HEK293 (cell line): ENCODE measurements around the gene GALNTL6.

Source experiments
- CTCF ChIA-PET: fragments of 350-600 bp; formaldehyde crosslinking; extraction: SDS; loops from one replicate; lab custom pipeline; 2021; ENCODE audit warnings: antibody characterized with exemption; lab: Yijun Ruan, JAX
- POLR2A ChIA-PET: fragments of 300-600 bp; formaldehyde crosslinking; extraction: SDS; loops from one replicate; lab custom pipeline; 2020; ENCODE audit warnings: antibody characterized with exemption, inconsistent platforms; lab: Yijun Ruan, JAX
- H3K27ac ChIP-seq: fragments of 200-500 bp; sonication (Bioruptor generic); 2 replicates; pipeline ENCODE4 v1.5.1; 2014; ENCODE audit warnings: low read depth, low read length, control low read depth, inconsistent platforms; ENCODE audit errors: extremely low read depth
- H3K36me3 ChIP-seq, 2 experiments: fragments of 200-500 bp in 1 of 2; sonication (Bioruptor generic) in 1 of 2; 1 replicate in 1 of 2; 2 replicates in 1 of 2; pipeline ENCODE4 v1.5.1; 2014 to 2017; ENCODE audit warnings: inconsistent platforms in 2 of 2, low read length in 2 of 2; ENCODE audit not compliant: control insufficient read depth in 2 of 2, insufficient read depth in 1 of 2
- H3K4me1 ChIP-seq: fragments of 200-500 bp; sonication (Bioruptor generic); 2 replicates; pipeline ENCODE4 v1.5.1; 2014; ENCODE audit warnings: mild to moderate bottlenecking, low read length, inconsistent platforms; ENCODE audit not compliant: control insufficient read depth, insufficient read depth
- H3K4me3 ChIP-seq: 2 replicates; pipeline ENCODE4 v1.5.1; 2011; ENCODE audit warnings: low read depth, mild to moderate bottlenecking, control low read depth, low read length, moderate library complexity
- H3K9me3 ChIP-seq: fragments of 200-500 bp; sonication (Bioruptor generic); 2 replicates; pipeline ENCODE4 v1.5.1; 2014; ENCODE audit warnings: low read depth, low read length, inconsistent platforms; ENCODE audit not compliant: control insufficient read depth, insufficient read depth
- BCL11A ChIP-seq: fragments of 450-650 bp; formaldehyde crosslinking; IDR thresholded peaks from 2 replicates; pipeline ENCODE4 v1.5.1; 2016; ENCODE audit warnings: low read depth, missing biosample characterization, missing genetic modification characterization
- KLF7 ChIP-seq: fragments of 450-650 bp; formaldehyde crosslinking; IDR thresholded peaks from 2 replicates; pipeline ENCODE4 v1.5.1; 2016; ENCODE audit warnings: missing biosample characterization, missing genetic modification characterization, borderline replicate concordance
- KLF9 ChIP-seq: fragments of 450-650 bp; formaldehyde crosslinking; IDR thresholded peaks from 2 replicates; pipeline ENCODE4 v1.5.1; 2016; ENCODE audit warnings: missing biosample characterization, missing genetic modification characterization, low read depth
- OSR2 ChIP-seq: fragments of 450-650 bp; formaldehyde crosslinking; IDR thresholded peaks from 2 replicates; pipeline ENCODE4 v1.5.1; 2016; ENCODE audit warnings: missing biosample characterization, missing genetic modification characterization
- OVOL3 ChIP-seq: fragments of 450-650 bp; formaldehyde crosslinking; IDR thresholded peaks from 2 replicates; pipeline ENCODE4 v1.5.1; 2016; ENCODE audit warnings: missing biosample characterization, missing genetic modification characterization
- SCRT1 ChIP-seq: fragments of 450-650 bp; formaldehyde crosslinking; IDR thresholded peaks from 2 replicates; pipeline ENCODE4 v1.5.1; 2016; ENCODE audit warnings: missing biosample characterization, missing genetic modification characterization, borderline replicate concordance
- SP2 ChIP-seq: fragments of 450-650 bp; formaldehyde crosslinking; IDR thresholded peaks from 2 replicates; pipeline ENCODE4 v1.5.1; 2016; ENCODE audit warnings: missing biosample characterization, missing genetic modification characterization
- SP3 ChIP-seq: fragments of 450-650 bp; formaldehyde crosslinking; IDR thresholded peaks from 2 replicates; pipeline ENCODE4 v1.5.1; 2016; ENCODE audit warnings: missing biosample characterization, missing genetic modification characterization
- ZBTB17 ChIP-seq: fragments of 450-650 bp; formaldehyde crosslinking; IDR thresholded peaks from 2 replicates; pipeline ENCODE4 v1.5.1; 2016; ENCODE audit warnings: missing biosample characterization, missing genetic modification characterization
- ZBTB20 ChIP-seq: fragments of 450-650 bp; formaldehyde crosslinking; IDR thresholded peaks from 2 replicates; pipeline ENCODE4 v1.5.1; 2016; ENCODE audit warnings: missing biosample characterization, missing genetic modification characterization
- ZBTB7A ChIP-seq: fragments of 450-650 bp; formaldehyde crosslinking; IDR thresholded peaks from 2 replicates; pipeline ENCODE4 v1.5.1; 2016; ENCODE audit warnings: low read depth, missing biosample characterization, missing genetic modification characterization
- ZFP69B ChIP-seq: fragments of 450-650 bp; formaldehyde crosslinking; IDR thresholded peaks from 2 replicates; pipeline ENCODE4 v1.5.1; 2016; ENCODE audit warnings: missing biosample characterization, missing genetic modification characterization
- ZNF10 ChIP-seq: fragments of 450-650 bp; formaldehyde crosslinking; IDR thresholded peaks from 2 replicates; pipeline ENCODE4 v1.5.1; 2017; ENCODE audit warnings: missing biosample characterization, missing genetic modification characterization
- ZNF138 ChIP-seq: fragments of 450-650 bp; formaldehyde crosslinking; IDR thresholded peaks from 2 replicates; pipeline ENCODE4 v1.5.1; 2016; ENCODE audit warnings: missing biosample characterization, missing genetic modification characterization, borderline replicate concordance
- ZNF221 ChIP-seq: fragments of 450-650 bp; formaldehyde crosslinking; IDR thresholded peaks from 2 replicates; pipeline ENCODE4 v1.5.1; 2017; ENCODE audit warnings: missing biosample characterization, missing genetic modification characterization, borderline replicate concordance
- ZNF391 ChIP-seq: fragments of 450-650 bp; formaldehyde crosslinking; IDR thresholded peaks from 2 replicates; pipeline ENCODE4 v1.5.1; 2016; ENCODE audit warnings: low read depth, missing biosample characterization, missing genetic modification characterization, borderline replicate concordance
- ZNF404 ChIP-seq: fragments of 450-650 bp; formaldehyde crosslinking; IDR thresholded peaks from 2 replicates; pipeline ENCODE4 v1.5.1; 2017; ENCODE audit warnings: missing biosample characterization, missing genetic modification characterization
- ZNF416 ChIP-seq: fragments of 450-650 bp; formaldehyde crosslinking; IDR thresholded peaks from 2 replicates; pipeline ENCODE4 v1.5.1; 2016; ENCODE audit warnings: missing biosample characterization, missing genetic modification characterization
- ZNF473 ChIP-seq: fragments of 450-650 bp; formaldehyde crosslinking; IDR thresholded peaks from 2 replicates; pipeline ENCODE4 v1.5.1; 2017; ENCODE audit warnings: missing biosample characterization, missing genetic modification characterization
- ZNF555 ChIP-seq: fragments of 450-650 bp; formaldehyde crosslinking; conservative IDR thresholded peaks from 2 replicates; pipeline ENCODE4 v1.5.1; 2017; ENCODE audit warnings: missing biosample characterization, mild to moderate bottlenecking, missing genetic modification characterization, inconsistent platforms
- ZNF585B ChIP-seq: fragments of 450-650 bp; formaldehyde crosslinking; IDR thresholded peaks from 2 replicates; pipeline ENCODE4 v1.5.1; 2016; ENCODE audit warnings: missing biosample characterization, missing genetic modification characterization
- ZNF610 ChIP-seq: fragments of 450-650 bp; formaldehyde crosslinking; IDR thresholded peaks from 2 replicates; pipeline ENCODE4 v1.5.1; 2016; ENCODE audit warnings: missing biosample characterization, missing genetic modification characterization, borderline replicate concordance
- ZNF624 ChIP-seq: fragments of 450-650 bp; formaldehyde crosslinking; IDR thresholded peaks from 2 replicates; pipeline ENCODE4 v1.5.1; 2017; ENCODE audit warnings: missing biosample characterization, missing genetic modification characterization
- ZNF776 ChIP-seq: fragments of 450-650 bp; formaldehyde crosslinking; IDR thresholded peaks from 2 replicates; pipeline ENCODE4 v1.5.0; 2017; ENCODE audit warnings: missing biosample characterization, missing genetic modification characterization, borderline replicate concordance
- ZNF792 ChIP-seq: fragments of 450-650 bp; formaldehyde crosslinking; IDR thresholded peaks from 2 replicates; pipeline ENCODE4 v1.5.1; 2016; ENCODE audit warnings: missing biosample characterization, missing genetic modification characterization
- TF ChIP-seq, protein P1 (sequence below): fragments of 450-650 bp; formaldehyde crosslinking; IDR thresholded peaks from 2 replicates; pipeline ENCODE4 v1.5.1; 2017; ENCODE audit warnings: missing biosample characterization, missing genetic modification characterization
- TF ChIP-seq, protein P2 (sequence below): fragments of 450-650 bp; formaldehyde crosslinking; IDR thresholded peaks from 2 replicates; pipeline ENCODE4 v1.5.1; 2016; ENCODE audit warnings: missing biosample characterization, missing genetic modification characterization

GALNTL6 gene

DNA sequence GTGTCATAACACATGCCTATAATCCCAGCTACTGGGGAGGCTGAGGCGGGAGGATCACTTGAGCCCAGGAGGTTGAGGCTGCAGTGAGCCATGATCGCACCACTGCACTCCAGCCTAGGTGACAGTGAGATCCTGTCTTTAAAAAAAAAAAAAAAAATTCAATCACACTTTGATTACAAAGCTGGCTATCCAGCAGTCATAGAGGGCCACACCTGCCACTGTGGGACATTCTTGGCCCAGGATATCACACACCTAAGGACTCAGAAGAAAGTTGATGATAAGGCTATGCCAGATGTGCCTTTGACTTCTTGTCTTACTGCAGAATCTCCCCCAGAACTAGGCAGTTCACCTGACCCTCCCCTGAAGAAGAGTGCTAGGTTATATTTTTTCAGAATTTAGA, 1232.9 kb downstream of the GALNTL6 start:
- ChIA-PET CTCF (interaction anchor here (0.6 kb wide), 1 partner anchor 34 kb away, joined by 3 read pairs; no protein-coding TSS in a partner anchor), POLR2A (no interaction called here)
- Histone ChIP-seq H3K9me3 (no peaks in the 10 kb centered on the region), H3K36me3 (no peaks in the 10 kb centered on the region), H3K4me1 (no peaks in the 10 kb centered on the region), H3K4me3 (no peak overlapping the region), H3K27ac (no peak overlapping the region)
- TF ChIP-seq ZNF585B (tag by site-specific recombination) (no peak), ZFP69B (no peak), ZBTB17 (tag by site-specific recombination) (no peak), ZBTB7A (tag by site-specific recombination) (no peak), ZNF473 (tag by site-specific recombination) (no peak), ZBTB20 (tag by site-specific recombination) (no peak), ZNF10 (tag by site-specific recombination) (no peak), ZNF610 (tag by site-specific recombination) (no peak), BCL11A (tag by site-specific recombination) (no peak), ZNF221 (tag by site-specific recombination) (no peak), ZNF138 (tag by site-specific recombination) (no peak), ZNF555 (no peak), ZNF776 (no peak)
- TF ChIP-seq, protein P1, sequence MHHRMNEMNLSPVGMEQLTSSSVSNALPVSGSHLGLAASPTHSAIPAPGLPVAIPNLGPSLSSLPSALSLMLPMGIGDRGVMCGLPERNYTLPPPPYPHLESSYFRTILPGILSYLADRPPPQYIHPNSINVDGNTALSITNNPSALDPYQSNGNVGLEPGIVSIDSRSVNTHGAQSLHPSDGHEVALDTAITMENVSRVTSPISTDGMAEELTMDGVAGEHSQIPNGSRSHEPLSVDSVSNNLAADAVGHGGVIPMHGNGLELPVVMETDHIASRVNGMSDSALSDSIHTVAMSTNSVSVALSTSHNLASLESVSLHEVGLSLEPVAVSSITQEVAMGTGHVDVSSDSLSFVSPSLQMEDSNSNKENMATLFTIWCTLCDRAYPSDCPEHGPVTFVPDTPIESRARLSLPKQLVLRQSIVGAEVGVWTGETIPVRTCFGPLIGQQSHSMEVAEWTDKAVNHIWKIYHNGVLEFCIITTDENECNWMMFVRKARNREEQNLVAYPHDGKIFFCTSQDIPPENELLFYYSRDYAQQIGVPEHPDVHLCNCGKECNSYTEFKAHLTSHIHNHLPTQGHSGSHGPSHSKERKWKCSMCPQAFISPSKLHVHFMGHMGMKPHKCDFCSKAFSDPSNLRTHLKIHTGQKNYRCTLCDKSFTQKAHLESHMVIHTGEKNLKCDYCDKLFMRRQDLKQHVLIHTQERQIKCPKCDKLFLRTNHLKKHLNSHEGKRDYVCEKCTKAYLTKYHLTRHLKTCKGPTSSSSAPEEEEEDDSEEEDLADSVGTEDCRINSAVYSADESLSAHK = no peak
- TF ChIP-seq, protein P2, sequence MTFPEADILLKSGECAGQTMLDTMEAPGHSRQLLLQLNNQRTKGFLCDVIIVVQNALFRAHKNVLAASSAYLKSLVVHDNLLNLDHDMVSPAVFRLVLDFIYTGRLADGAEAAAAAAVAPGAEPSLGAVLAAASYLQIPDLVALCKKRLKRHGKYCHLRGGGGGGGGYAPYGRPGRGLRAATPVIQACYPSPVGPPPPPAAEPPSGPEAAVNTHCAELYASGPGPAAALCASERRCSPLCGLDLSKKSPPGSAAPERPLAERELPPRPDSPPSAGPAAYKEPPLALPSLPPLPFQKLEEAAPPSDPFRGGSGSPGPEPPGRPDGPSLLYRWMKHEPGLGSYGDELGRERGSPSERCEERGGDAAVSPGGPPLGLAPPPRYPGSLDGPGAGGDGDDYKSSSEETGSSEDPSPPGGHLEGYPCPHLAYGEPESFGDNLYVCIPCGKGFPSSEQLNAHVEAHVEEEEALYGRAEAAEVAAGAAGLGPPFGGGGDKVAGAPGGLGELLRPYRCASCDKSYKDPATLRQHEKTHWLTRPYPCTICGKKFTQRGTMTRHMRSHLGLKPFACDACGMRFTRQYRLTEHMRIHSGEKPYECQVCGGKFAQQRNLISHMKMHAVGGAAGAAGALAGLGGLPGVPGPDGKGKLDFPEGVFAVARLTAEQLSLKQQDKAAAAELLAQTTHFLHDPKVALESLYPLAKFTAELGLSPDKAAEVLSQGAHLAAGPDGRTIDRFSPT (tag by site-specific recombination) = no peak

DNA sequence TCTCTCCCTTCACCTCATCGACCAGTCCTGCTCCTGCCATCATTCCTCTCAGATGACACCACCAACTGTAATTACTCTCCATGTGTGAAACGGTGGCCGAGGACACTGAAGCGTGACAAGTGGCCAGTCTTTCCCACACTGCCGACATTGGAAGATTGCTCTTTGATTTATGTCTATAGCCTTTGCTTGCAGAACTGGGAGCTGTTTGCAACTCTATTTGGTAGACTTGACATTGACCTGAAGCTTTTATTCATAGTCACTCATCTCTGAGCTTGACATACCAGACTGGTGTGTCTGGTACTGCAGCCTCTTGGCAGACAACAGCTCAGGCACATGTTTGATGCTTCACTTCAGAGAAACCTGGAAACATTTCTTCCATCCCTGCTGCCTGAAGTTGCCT, 1233.6 kb downstream of the GALNTL6 start:
- no peaks in the 10 kb centered on the region for H3K4me1 ChIP-seq
- ChIA-PET POLR2A (no interaction called here), CTCF (no interaction called here)
- no peaks in the 10 kb centered on the region for H3K36me3 ChIP-seq
- no peak overlapping the region for H3K27ac ChIP-seq
- TF ChIP-seq OVOL3 (tag by site-specific recombination) = no peak
- no peak for TF ChIP-seq SCRT1
- TF ChIP-seq ZNF624 = no peak
- TF ChIP-seq KLF7 (tag by site-specific recombination) = no peak
- no peak for TF ChIP-seq ZNF416
- TF ChIP-seq SP2 (tag by site-specific recombination) = no peak
- no peak for TF ChIP-seq ZNF391 (tag by site-specific recombination)
- no peak for TF ChIP-seq ZNF404 (tag by site-specific recombination)
- TF ChIP-seq OSR2 = peak; percentile 44; the same call in 1 of the 2 replicates
- TF ChIP-seq SP3 (tag by site-specific recombination) = no peak
- peak; percentile 46; the same call in 1 of the 2 replicates for TF ChIP-seq ZBTB17 (tag by site-specific recombination)
- TF ChIP-seq KLF9 (tag by site-specific recombination) = no peak
- no peak for TF ChIP-seq ZNF792 (tag by site-specific recombination)
- no peaks in the 10 kb centered on the region for H3K9me3 ChIP-seq
- no peak overlapping the region for H3K4me3 ChIP-seq
